Muscle of arm (tissue), 14 donors: ENCODE measurements around the gene SLC26A8. TPM values are rescaled to one million over a fixed set of nuclear protein-coding genes. Genes with fewer than 3 reads are reported as not detected.

Experiments
- DNase-seq: peaks from one replicate; pipeline ENCODE4 v3.0.0-alpha.2; 2013
- long read RNA-seq, 11 donors: transcript quantifications; one replicate each; lab custom pipeline, GENCODE V29; 2026
- polyA plus RNA-seq, 12 donors: library from polyadenylated mRNA; unstranded; fragments of 120-200 nt; gene quantifications; one replicate each; pipeline ENCODE4 v1.2.1, GENCODE V29; 2013; ENCODE audit not compliant: insufficient read length in 12 of 12

The SLC26A8 gene
- polyA plus RNA-seq, result under 1 TPM in 6 of 12 donors, not detected in 6; 0.08 to 0.39 (median 0.14) TPM
- long read RNA-seq, donor 1, result 0 reads
- long read RNA-seq, donor 2, result 0 reads
- long read RNA-seq, donor 3, result 0 reads
- long read RNA-seq, donor 4, result 0 reads
- long read RNA-seq, donor 5, result 0 reads
- long read RNA-seq, donor 6, result 0 reads
- long read RNA-seq, donor 7, result 0 reads
- long read RNA-seq, donor 8, result 0 reads
- long read RNA-seq, donor 9, result 0 reads
- long read RNA-seq, donor 10, result 0 reads
- long read RNA-seq, donor 11, result 0 reads

- DNase-seq, result no peak
Measured at GRCh38 chr6:36023996-36024795, at the start of gene SLC26A8. TSS of gene SLC26A8 (minus strand) at chr6:36024641. CDS start at chr6:36019707, 4,934 bp downstream.

GRCh38 chr6:36073587-36073986, 49.1 kb upstream of the SLC26A8 start:
- DNase-seq, result no peak

- no peak for DNase-seq
Measured at GRCh38 chr6:36072681-36073080, 48.2 kb upstream of the SLC26A8 start.

- no peak for DNase-seq
Measured at GRCh38 chr6:36071714-36072113, 47.3 kb upstream of the SLC26A8 start.

- DNase-seq, result no peak
Measured at GRCh38 chr6:36071281-36071680, 46.8 kb upstream of the SLC26A8 start.

GRCh38 chr6:36070252-36070651, 45.8 kb upstream of the SLC26A8 start:
- no peak for DNase-seq

- DNase-seq, result no peak
Measured at GRCh38 chr6:36069573-36069972, 45.1 kb upstream of the SLC26A8 start.

GRCh38 chr6:36068586-36068985, 44.1 kb upstream of the SLC26A8 start:
- no peak for DNase-seq

- DNase-seq, result no peak
Measured at GRCh38 chr6:36068012-36068392, 43.6 kb upstream of the SLC26A8 start.

GRCh38 chr6:36067374-36068011, 43.1 kb upstream of the SLC26A8 start:
- DNase-seq, result no peak

- no peak for DNase-seq
Measured at GRCh38 chr6:36066817-36067216, 42.4 kb upstream of the SLC26A8 start.

GRCh38 chr6:36065916-36066315, 41.5 kb upstream of the SLC26A8 start:
- no peak for DNase-seq

- no peak for DNase-seq
Measured at GRCh38 chr6:36064770-36065396, 40.4 kb upstream of the SLC26A8 start.

GRCh38 chr6:36063318-36064060, 39.0 kb upstream of the SLC26A8 start:
- DNase-seq, result no peak

GRCh38 chr6:36062247-36062646, 37.8 kb upstream of the SLC26A8 start:
- no peak for DNase-seq

- no peak for DNase-seq
Measured at GRCh38 chr6:36061236-36061635, 36.8 kb upstream of the SLC26A8 start.

GRCh38 chr6:36056178-36056577, 31.7 kb upstream of the SLC26A8 start:
- no peak for DNase-seq

- no peak for DNase-seq
Measured at GRCh38 chr6:36054956-36055355, 30.5 kb upstream of the SLC26A8 start.

- no peak for DNase-seq
Measured at GRCh38 chr6:36054415-36054814, 30.0 kb upstream of the SLC26A8 start.

- no peak for DNase-seq
Measured at GRCh38 chr6:36053878-36054277, 29.4 kb upstream of the SLC26A8 start.

GRCh38 chr6:36052097-36052496, 27.7 kb upstream of the SLC26A8 start:
- no peak for DNase-seq
